Bronchial epithelial cell (primary cell): Measurements from ENCODE around the gene GARIN5A. TPM values are rescaled to one million over a fixed set of nuclear protein-coding genes. Genes with fewer than 3 reads are reported as not detected.

ENCODE experiments used
- DNase-seq: peaks from one replicate; pipeline ENCODE4 v3.0.0-alpha.2; 2010; ENCODE audit warnings: low read depth
- FAIRE-seq: peaks from 2 replicates; lab custom pipeline; 2011; peaks lifted over from hg19 to GRCh38; lab: Jason Lieb, UNC
- H3K27me3 ChIP-seq: 2 replicates; pipeline ENCODE4 v1.5.1; 2011; ENCODE audit warnings: low read length; ENCODE audit not compliant: control insufficient read depth, insufficient read depth
- H3K36me3 ChIP-seq: 2 replicates; pipeline ENCODE4 v1.5.1; 2011; ENCODE audit warnings: low read length; ENCODE audit not compliant: control insufficient read depth, insufficient read depth
- H3K4me3 ChIP-seq: 2 replicates; pipeline ENCODE4 v1.5.1; 2011; ENCODE audit warnings: mild to moderate bottlenecking, low read depth, low read length, control low read depth
- total RNA-seq: library from RNA; depleted of rRNA; stranded (reverse); fragments of >200 nt; gene quantifications from 2 replicates; pipeline ENCODE4 v1.2.1, GENCODE V29; 2014
- TF ChIP-seq, protein P1 (sequence below): IDR thresholded peaks from 2 replicates; pipeline ENCODE4 v1.5.1; 2011; ENCODE audit warnings: mild to moderate bottlenecking, moderate library complexity, low read length, control low read depth, inconsistent platforms; ENCODE audit not compliant: insufficient read depth, severe bottlenecking

The GARIN5A gene
- total RNA-seq, 1 donor from 2014 or later = 0.79 TPM

DNA sequence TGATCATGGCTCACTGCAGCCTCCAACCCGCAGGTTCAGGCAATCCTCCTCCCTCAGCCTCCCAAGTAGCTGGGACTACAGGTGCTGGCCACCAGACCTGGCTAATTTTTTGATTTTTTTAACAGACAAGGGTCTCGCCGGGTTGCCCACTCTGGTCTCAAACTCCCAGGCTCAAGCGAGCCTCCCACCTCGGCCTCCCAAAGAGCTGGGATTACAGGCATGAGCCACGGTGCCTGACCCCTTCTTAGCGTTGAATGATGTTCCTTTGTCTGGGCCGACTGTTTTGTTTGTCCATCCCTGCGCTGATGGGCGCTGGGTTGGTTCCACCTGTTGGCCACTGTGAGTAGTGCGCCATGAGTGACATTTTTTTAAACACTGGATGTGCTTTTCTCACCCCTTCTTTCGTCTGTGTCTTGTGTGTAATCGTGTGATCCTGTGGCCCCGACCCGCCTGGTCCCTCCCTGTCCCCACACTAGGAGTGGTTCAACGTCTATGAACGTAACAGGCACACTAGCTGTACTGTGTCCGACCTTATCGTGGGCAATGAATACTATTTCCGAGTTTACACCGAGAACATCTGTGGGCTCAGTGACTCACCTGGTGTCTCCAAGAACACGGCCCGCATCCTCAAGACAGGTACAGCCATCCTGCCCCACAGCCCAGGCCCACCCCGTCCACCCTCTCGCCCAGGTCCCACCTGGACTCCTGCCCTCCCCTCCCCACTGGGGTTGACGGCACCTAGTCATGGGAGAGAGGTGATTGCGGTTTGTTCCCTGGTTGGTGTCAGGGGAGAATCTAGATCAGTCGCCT is 15.4 kb downstream of the GARIN5A start:
- peak; percentile 36 for DNase-seq

DNA sequence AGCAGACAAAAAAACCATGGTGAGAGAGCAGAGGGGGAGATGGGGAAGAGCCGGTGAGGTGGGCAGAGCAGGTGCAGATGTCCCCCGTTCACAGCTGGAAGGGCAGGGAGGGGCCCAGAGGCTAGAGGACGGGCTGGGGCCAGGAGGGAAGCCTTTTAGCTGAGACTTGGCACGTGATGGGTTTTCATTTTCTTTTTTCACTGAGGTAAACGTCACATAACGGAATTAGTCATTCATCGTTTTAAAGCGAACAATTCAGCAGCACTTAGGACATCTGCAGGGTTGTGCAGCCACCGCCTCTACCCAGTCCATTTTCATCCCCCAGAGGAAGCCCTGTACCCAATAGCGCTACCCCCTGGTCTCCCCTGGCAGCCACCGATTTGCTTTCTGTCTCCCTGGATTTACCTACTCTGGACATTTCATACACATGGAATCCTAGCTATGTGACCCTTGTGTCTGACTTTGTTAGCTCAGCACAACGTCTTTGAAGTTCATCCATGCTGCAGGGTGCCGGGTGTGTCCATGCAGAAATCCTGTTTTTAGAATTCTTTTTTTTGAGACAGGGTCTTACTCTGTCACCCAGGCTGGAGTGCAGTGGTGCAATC is 16.4 kb downstream of the GARIN5A start:
- no peak overlapping the region for H3K4me3 ChIP-seq
- no peak for DNase-seq
- TF ChIP-seq, protein P1, sequence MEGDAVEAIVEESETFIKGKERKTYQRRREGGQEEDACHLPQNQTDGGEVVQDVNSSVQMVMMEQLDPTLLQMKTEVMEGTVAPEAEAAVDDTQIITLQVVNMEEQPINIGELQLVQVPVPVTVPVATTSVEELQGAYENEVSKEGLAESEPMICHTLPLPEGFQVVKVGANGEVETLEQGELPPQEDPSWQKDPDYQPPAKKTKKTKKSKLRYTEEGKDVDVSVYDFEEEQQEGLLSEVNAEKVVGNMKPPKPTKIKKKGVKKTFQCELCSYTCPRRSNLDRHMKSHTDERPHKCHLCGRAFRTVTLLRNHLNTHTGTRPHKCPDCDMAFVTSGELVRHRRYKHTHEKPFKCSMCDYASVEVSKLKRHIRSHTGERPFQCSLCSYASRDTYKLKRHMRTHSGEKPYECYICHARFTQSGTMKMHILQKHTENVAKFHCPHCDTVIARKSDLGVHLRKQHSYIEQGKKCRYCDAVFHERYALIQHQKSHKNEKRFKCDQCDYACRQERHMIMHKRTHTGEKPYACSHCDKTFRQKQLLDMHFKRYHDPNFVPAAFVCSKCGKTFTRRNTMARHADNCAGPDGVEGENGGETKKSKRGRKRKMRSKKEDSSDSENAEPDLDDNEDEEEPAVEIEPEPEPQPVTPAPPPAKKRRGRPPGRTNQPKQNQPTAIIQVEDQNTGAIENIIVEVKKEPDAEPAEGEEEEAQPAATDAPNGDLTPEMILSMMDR = no peak
- FAIRE-seq = no peak
- H3K36me3 ChIP-seq = no peaks in the 10 kb centered on the region
- H3K27me3 ChIP-seq = no peaks in the 10 kb centered on the region

More for the DNA sequence above, 15.4 kb downstream of the GARIN5A start:
- Histone ChIP-seq H3K27me3 (no peaks in the 10 kb centered on the region), H3K4me3 (no peak overlapping the region), H3K36me3 (no peaks in the 10 kb centered on the region)
- TF ChIP-seq, protein P1 = peak; percentile 86
- FAIRE-seq = no peak

DNA sequence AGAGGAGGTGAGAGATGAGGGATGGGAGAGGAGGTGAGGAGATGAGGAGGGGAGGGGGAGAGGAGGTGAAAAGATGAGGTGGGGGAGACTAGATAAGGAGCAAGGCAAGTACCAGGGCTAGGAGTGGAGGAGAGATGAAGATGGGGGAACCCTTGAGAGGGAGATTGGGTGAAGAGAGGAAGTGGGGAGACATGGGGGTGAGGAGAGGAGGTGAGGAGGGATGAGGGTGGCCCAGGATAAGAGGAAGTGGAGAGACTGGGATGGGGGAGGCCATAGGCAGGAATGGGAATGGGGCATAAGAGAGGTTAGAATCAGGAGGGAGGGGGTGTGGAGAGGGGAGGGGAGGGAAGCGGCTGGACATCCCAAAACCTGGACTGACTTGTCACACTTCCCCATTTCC is 17.0 kb downstream of the GARIN5A start:
- TF ChIP-seq, protein P1 = no peak
- H3K36me3 ChIP-seq = no peaks in the 10 kb centered on the region
- no peak overlapping the region for H3K4me3 ChIP-seq
- FAIRE-seq = no peak
- DNase-seq = no peak
- H3K27me3 ChIP-seq = no peaks in the 10 kb centered on the region

DNA sequence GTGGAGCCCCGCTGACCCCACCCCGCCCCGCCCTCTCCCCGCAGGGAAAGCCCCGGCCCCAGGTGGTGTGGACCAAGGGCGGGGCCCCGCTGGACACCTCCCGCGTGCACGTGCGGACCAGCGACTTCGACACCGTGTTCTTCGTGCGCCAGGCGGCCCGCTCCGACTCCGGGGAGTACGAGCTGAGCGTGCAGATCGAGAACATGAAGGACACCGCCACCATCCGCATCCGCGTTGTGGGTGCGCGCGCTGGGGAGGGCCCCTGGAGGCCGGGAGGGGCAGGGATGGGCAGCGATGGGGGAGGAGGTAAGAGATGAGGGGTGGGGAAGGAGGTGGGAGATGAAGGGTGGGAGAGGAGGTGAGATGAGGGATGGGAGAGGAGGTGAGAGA is 17.6 kb downstream of the GARIN5A start:
- FAIRE-seq (no peak), DNase-seq (no peak)
- H3K36me3 ChIP-seq = no peaks in the 10 kb centered on the region
- no peak overlapping the region for H3K4me3 ChIP-seq
- TF ChIP-seq, protein P1 = no peak
- H3K27me3 ChIP-seq = no peaks in the 10 kb centered on the region

GRCh38 chr19:50458396-50459066 is 18.1 kb downstream of the GARIN5A start:
- no peaks in the 10 kb centered on the region for H3K36me3 ChIP-seq
- no peak overlapping the region for H3K4me3 ChIP-seq
- no peak for FAIRE-seq
- TF ChIP-seq, protein P1 = no peak
- H3K27me3 ChIP-seq = no peaks in the 10 kb centered on the region
- no peak for DNase-seq
